ENCODE results near the gene SYNDIG1. TPM values are rescaled to one million over a fixed set of nuclear protein-coding genes. Genes with fewer than 3 reads are reported as not detected.

The SYNDIG1 gene
- total RNA-seq, 2 experiments from 2014 or later, result not detected

DNA sequence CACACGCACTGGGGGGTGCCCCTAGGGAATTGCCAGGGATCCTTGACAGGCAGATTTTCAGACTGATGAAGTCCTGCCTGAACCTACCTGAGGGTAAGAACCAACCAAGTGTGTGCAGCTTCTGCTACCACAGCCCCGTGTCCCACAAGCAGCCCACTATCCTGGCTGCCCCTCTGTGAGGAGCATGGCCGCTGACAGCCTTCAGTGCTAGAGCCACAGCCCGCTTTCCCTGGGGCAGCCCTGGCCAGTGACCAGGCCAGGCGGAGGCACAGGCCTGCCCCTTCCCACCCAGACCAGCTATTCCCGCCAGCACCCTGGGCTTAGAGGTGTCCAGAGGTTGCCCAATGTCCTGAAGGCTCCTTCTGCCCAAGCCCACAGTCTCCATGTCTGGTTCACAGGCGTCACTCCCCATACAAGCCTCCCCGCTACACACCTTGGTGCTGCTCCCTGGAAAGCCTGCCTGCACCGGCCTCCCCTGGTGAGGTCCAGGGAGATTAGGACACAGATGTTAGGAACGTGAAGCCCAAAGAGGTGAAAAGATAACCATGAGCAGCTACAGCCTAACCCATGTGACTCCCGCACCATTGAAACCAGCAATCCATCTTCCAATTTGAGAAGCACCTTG is 207.0 kb downstream of the SYNDIG1 start:
- no peak overlapping the region for H3K4me3 ChIP-seq (ENCODE audit: low read depth, low read length, poor library complexity, severe bottlenecking)
- H2AFZ ChIP-seq (ENCODE audit: low read length), result no peak overlapping the region
- no peak overlapping the region for H3K27ac ChIP-seq (ENCODE audit: low read depth, low read length, poor library complexity, severe bottlenecking)
- H4K20me1 ChIP-seq (ENCODE audit: insufficient read depth, low read length), result no peaks in the 10 kb centered on the region
- no peaks in the 10 kb centered on the region for H3K9me3 ChIP-seq (ENCODE audit: low read length)
- no peak for DNase-seq (ENCODE audit: low spot score)
- POLR2A ChIA-PET, result no interaction called here
- H3K4me2 ChIP-seq (ENCODE audit: low read length), result no peak overlapping the region
- intact Hi-C loops (cut with micrococcal nuclease; ENCODE audit: unreplicated experiment), result no loop called here
- no TSS peak for BruUV-seq (replicated peaks)
- no peaks in the 10 kb centered on the region for H3K36me3 ChIP-seq (ENCODE audit: insufficient read depth, low read length)
- H3K4me1 ChIP-seq (ENCODE audit: insufficient read depth, low read length, poor library complexity, severe bottlenecking), result no peaks in the 10 kb centered on the region
- H3K79me2 ChIP-seq (ENCODE audit: insufficient read depth, low read depth, low read length), result no peaks in the 10 kb centered on the region
- CTCF ChIA-PET (ENCODE audit: unreplicated experiment), result no interaction called here
- TF ChIP-seq EZH2phosphoT487 (IDR thresholded peaks at IDR 0.05; ENCODE audit: borderline replicate concordance, low read depth, low read length) (no peak), CTCF (conservative IDR thresholded peaks at IDR 0.05; ENCODE audit: low read length) (no peak)
- H3K9me2 ChIP-seq (ENCODE audit: insufficient read depth, low read length), result no peaks in the 10 kb centered on the region

DNA sequence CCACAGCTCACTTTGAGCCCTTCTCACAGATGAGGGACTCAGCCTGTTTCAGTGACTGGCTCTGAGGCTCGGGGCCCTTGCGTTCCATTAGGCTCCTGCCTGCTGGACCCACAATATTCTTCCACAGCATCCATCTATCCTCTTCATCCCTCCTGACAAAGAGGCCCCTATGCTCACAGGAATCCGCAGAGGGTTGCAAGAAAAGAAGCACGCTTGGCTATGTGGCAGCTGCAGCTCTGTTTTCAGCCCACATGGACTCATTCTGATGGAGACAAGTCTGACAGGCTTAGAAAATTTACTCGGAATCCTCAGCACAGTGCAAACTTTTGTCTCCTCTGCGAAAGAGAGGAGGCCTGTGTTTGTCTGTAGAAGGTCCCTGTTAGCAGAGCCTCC is 207.5 kb downstream of the SYNDIG1 start:
- H4K20me1 ChIP-seq (ENCODE audit: insufficient read depth, low read length), result no peaks in the 10 kb centered on the region
- intact Hi-C loops (cut with micrococcal nuclease; ENCODE audit: unreplicated experiment), result no loop called here
- no TSS peak for BruUV-seq (replicated peaks)
- TF ChIP-seq CTCF (conservative IDR thresholded peaks at IDR 0.05; ENCODE audit: low read length) (no peak), EZH2phosphoT487 (IDR thresholded peaks at IDR 0.05; ENCODE audit: borderline replicate concordance, low read depth, low read length) (no peak)
- DNase-seq (ENCODE audit: low spot score), result no peak
- no peak overlapping the region for H3K4me2 ChIP-seq (ENCODE audit: low read length)
- no peaks in the 10 kb centered on the region for H3K9me2 ChIP-seq (ENCODE audit: insufficient read depth, low read length)
- H3K4me1 ChIP-seq (ENCODE audit: insufficient read depth, low read length, poor library complexity, severe bottlenecking), result no peaks in the 10 kb centered on the region
- ChIA-PET POLR2A (no interaction called here), CTCF (ENCODE audit: unreplicated experiment) (no interaction called here)
- no peaks in the 10 kb centered on the region for H3K79me2 ChIP-seq (ENCODE audit: insufficient read depth, low read depth, low read length)
- no peak overlapping the region for H3K4me3 ChIP-seq (ENCODE audit: low read depth, low read length, poor library complexity, severe bottlenecking)
- no peaks in the 10 kb centered on the region for H3K36me3 ChIP-seq (ENCODE audit: insufficient read depth, low read length)
- H3K27ac ChIP-seq (ENCODE audit: low read depth, low read length, poor library complexity, severe bottlenecking), result no peak overlapping the region
- H3K9me3 ChIP-seq (ENCODE audit: low read length), result no peaks in the 10 kb centered on the region
- H2AFZ ChIP-seq (ENCODE audit: low read length), result no peak overlapping the region

DNA sequence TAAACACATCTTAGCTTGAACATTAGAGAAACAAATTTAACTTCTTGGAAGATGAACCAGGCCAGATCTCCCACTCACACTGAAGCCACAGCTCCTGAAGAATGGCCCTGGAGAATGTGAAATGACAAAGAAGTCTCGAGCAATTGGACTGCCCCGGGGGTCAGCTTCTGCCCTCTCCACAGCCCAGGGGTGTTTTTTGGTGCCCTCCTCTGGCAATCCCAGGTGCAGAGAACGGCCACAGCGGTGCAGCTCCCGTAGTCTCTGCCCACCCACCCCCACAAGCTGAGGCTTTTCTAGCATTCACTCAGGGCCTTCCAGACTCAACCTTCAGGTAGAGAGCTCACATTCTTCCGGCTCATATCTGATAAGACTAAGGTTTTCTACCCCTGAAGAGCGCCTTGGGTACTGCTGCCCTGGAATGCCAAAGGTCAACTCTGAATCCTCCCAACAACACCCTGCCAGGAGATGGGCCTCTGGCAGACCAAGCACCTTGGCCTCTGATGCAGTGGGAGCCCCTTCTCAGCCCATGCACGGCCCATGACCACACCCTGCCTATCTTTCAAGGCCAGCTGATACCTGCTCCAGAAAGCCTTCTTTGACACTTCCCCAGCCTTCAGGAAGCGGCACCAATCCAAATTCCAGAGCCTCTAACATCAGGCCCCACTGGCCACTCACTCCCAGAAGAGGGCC is 208.3 kb downstream of the SYNDIG1 start:
- no peak for DNase-seq (ENCODE audit: low spot score)
- Histone ChIP-seq H3K4me2 (ENCODE audit: low read length) (no peak overlapping the region), H3K36me3 (ENCODE audit: insufficient read depth, low read length) (no peaks in the 10 kb centered on the region), H3K27ac (ENCODE audit: low read depth, low read length, poor library complexity, severe bottlenecking) (no peak overlapping the region), H4K20me1 (ENCODE audit: insufficient read depth, low read length) (no peaks in the 10 kb centered on the region), H2AFZ (ENCODE audit: low read length) (no peak overlapping the region), H3K9me3 (ENCODE audit: low read length) (no peaks in the 10 kb centered on the region), H3K4me1 (ENCODE audit: insufficient read depth, low read length, poor library complexity, severe bottlenecking) (no peaks in the 10 kb centered on the region), H3K9me2 (ENCODE audit: insufficient read depth, low read length) (no peaks in the 10 kb centered on the region), H3K79me2 (ENCODE audit: insufficient read depth, low read depth, low read length) (no peaks in the 10 kb centered on the region), H3K4me3 (ENCODE audit: low read depth, low read length, poor library complexity, severe bottlenecking) (no peak overlapping the region)
- CTCF ChIA-PET (ENCODE audit: unreplicated experiment), result no interaction called here
- TF ChIP-seq EZH2phosphoT487 (IDR thresholded peaks at IDR 0.05; ENCODE audit: borderline replicate concordance, low read depth, low read length), result no peak
- no peak for TF ChIP-seq CTCF (conservative IDR thresholded peaks at IDR 0.05; ENCODE audit: low read length)
- no TSS peak for BruUV-seq (replicated peaks)
- POLR2A ChIA-PET, result no interaction called here
- intact Hi-C loops (cut with micrococcal nuclease; ENCODE audit: unreplicated experiment), result no loop called here
